Activated CD8-positive, alpha-beta memory T cell treated with anti-CD3 and anti-CD28 coated beads, Interleukin-2, amount 50 U/mL, for 24 hours (primary cell): ENCODE data around the gene TIE1.

Source experiments
- DNase-seq: peaks from one replicate; pipeline ENCODE4 v3.0.0-alpha.2; 2020; ENCODE audit errors: extremely low read depth

Gene TIE1

DNA sequence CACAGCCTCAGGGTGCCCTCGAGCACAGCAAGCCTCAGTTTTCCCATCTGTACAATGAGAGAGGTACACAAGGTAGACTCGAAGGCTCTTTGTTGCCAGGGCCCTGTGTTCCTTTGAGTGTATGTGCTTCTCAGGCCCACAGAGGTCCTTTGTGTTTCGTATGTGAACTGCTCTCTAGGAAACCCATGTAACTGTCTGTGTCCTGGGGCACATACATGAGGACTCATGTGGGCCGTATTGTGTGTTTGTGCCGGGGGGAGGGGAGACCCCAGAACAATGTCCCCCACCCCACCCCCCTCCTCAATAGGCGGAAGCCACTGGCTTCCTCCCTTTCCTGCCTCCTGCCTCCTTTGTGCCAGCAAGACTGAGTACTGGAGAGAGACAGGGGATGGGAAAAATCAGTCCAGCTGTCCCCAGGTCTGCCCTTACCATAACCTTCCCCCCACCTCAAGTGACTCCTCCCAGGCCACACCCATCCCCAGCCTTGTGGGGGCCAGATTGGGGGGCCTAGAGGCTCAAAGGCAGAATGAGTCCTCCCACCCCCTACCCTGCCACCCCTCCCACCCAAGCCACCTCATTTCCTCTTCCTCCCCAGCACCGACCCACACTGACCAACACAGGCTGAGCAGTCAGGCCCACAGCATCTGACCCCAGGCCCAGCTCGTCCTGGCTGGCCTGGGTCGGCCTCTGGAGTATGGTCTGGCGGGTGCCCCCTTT lies at the start of gene TIE1:
Gene TIE1 (plus strand): TSS at position 605 of the 717 bp plus-strand sequence. CDS start 90 bp downstream, at position 695.
- DNase-seq: no peak

GRCh38 chr1:43251024-43251423 lies 49.8 kb upstream of the TIE1 start:
- no peak for DNase-seq

GRCh38 chr1:43252225-43252624 lies 48.6 kb upstream of the TIE1 start:
- DNase-seq: no peak

DNA sequence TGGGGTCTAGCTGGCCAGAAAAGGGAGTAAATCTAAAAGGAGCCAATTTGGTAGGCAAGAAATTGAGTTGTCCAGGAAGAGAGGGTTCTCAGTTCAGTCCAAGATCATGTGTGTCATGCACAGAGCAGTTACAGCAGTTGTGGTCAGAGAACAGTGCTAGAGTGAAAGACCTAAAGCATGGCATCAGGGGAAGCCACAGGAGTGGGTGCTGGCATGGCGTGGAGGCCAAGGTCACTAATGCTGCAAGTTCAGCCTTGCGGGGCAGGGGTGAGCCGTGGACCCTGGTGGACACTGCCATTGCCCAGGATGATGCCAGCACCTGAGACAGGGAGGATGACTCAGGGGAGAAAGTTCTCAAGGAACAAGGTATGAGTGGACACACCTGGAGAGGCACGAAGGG lies 47.6 kb upstream of the TIE1 start:
- DNase-seq: no peak

GRCh38 chr1:43253876-43254275 lies 46.9 kb upstream of the TIE1 start:
- DNase-seq: no peak

- no peak for DNase-seq
Observed at GRCh38 chr1:43255438-43256210, 45.2 kb upstream of the TIE1 start.

- DNase-seq: no peak
Observed at GRCh38 chr1:43256675-43257570, 43.9 kb upstream of the TIE1 start.

DNA sequence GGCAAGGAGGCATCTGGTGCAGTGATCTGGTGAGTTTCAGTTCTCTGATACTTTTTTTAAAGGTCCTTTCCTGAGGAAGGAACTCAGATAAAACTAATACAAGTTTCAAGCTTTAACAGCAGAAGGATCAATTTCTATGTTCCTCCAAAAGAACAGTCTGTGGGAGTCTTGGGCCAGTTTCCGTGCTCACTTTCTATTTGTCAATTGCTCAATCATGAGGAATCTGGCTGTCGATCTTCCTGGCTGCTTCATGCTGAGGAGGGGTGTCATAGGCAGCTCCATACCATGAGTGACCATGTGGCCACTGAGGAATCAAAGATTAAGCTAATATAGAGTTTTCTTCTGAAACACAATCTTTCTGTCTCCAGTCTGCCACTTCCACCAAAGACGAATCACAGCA lies 42.4 kb upstream of the TIE1 start:
- DNase-seq: no peak

- DNase-seq: no peak
Observed at GRCh38 chr1:43265431-43265830, 35.4 kb upstream of the TIE1 start.

GRCh38 chr1:43266881-43267280 lies 33.9 kb upstream of the TIE1 start:
- no peak for DNase-seq

- no peak for DNase-seq
Observed at GRCh38 chr1:43267291-43267805, 33.4 kb upstream of the TIE1 start.

DNA sequence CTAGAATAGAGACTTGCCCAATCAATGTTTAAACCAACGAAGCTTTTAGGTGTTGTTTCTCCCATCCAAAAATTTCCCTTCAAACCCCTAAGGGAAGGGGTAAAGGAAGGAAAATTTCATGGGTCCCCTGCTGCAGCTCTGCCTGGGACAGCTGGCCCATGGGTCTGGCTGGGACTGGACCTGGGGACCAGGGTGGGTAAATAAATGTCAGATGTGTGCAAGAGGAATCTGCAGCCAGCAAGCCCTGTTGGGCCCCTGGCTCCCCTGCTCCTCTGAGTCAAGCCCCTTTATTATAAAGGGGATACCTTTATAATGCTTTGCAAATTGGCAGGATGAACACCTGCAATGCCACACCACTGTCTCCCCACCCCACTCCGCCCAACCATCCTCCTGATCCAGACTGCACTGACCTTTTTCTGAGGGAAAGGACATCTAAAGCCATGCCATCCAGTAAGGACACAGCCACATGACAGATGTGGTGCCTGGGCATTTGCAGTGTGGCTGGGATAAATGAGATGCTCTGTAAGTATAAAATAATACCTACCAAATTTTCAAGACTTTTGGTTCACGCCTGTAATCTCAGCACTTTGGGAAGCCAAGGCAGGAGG lies 32.9 kb upstream of the TIE1 start:
- DNase-seq: no peak

- DNase-seq: no peak
Observed at GRCh38 chr1:43269627-43270375, 31.0 kb upstream of the TIE1 start, which contains the start of gene TMEM125. Gene TMEM125 (plus strand): TSS chr1:43269983. CDS start chr1:43272723, 2,740 bp downstream.

GRCh38 chr1:43270421-43271095 lies 30.2 kb upstream of the TIE1 start:
- DNase-seq: no peak

- no peak for DNase-seq
Observed at GRCh38 chr1:43271186-43272118, 29.3 kb upstream of the TIE1 start.

GRCh38 chr1:43272161-43272560 lies 28.6 kb upstream of the TIE1 start:
- no peak for DNase-seq

- no peak for DNase-seq
Observed at GRCh38 chr1:43272576-43273571, 27.9 kb upstream of the TIE1 start.

- no peak for DNase-seq
Observed at GRCh38 chr1:43273708-43274107, 27.1 kb upstream of the TIE1 start.
